WI38 (cell line): ENCODE measurements around the gene LYZL2.
"Not testable (repeated sequence)": the region's sequence is repeated elsewhere in the genome, so short reads cannot be mapped to it uniquely, and the experiment has no call there.

Experiments
- H3K4me3 ChIP-seq: 2 replicates; pipeline ENCODE4 v1.5.1; 2011; ENCODE audit warnings: low read depth, mild to moderate bottlenecking, control low read depth, low read length
- TF ChIP-seq, protein P1 (sequence below): IDR thresholded peaks from 2 replicates; pipeline ENCODE4 v1.5.1; 2012; ENCODE audit warnings: low read depth, mild to moderate bottlenecking, control low read depth, low read length

LYZL2 gene

GRCh38 chr10:30629653-30630052 lies at the start of gene LYZL2:
Gene LYZL2, minus strand, starts transcription at chr10:30629753. Its CDS starts 2,838 bp downstream, at chr10:30626915.
- no peak within 1 kb of the TSS for H3K4me3 ChIP-seq
- TF ChIP-seq, protein P1, sequence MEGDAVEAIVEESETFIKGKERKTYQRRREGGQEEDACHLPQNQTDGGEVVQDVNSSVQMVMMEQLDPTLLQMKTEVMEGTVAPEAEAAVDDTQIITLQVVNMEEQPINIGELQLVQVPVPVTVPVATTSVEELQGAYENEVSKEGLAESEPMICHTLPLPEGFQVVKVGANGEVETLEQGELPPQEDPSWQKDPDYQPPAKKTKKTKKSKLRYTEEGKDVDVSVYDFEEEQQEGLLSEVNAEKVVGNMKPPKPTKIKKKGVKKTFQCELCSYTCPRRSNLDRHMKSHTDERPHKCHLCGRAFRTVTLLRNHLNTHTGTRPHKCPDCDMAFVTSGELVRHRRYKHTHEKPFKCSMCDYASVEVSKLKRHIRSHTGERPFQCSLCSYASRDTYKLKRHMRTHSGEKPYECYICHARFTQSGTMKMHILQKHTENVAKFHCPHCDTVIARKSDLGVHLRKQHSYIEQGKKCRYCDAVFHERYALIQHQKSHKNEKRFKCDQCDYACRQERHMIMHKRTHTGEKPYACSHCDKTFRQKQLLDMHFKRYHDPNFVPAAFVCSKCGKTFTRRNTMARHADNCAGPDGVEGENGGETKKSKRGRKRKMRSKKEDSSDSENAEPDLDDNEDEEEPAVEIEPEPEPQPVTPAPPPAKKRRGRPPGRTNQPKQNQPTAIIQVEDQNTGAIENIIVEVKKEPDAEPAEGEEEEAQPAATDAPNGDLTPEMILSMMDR, result no peak

DNA sequence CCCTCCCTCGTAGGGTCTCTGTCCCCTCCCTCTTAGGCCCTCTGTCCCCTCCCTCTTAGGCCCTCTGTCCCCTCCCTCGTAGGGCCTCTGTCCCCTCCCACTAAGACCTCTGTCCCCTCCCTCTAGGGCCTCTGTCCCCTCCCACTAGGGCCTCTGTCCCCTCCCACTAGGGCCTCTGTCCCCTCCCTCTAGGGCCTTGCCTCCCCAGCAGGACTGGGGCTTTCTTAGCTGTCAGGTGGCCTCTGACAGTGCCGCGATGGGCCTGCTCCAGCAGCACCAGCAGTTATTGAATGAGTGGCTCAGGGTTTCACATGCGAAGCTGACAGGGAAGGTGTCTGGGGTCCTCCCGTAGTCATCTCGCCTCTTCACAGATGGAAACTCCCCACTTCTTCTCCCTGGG lies 48.1 kb upstream of the LYZL2 start:
- H3K4me3 ChIP-seq, result not testable (repeated sequence)

DNA sequence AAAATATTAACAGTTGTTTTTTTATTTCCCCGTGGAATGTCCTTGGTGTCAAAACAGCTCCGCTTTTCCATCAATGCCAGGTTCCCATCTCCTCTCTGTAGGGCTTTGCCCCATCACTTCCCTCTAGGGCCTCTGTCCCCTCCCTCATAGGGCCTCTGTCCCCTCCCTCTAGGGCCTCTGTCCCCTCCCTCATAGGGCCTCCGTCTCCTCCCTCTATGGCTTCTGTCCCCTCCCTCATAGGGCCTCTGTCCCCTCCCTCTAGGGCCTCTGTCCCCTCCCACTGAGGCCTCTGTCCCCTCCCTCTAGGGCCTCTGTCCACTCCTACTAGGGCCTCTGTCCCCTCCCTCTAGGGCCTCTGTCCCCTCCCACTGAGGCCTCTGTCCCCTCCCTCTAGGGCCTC lies 47.6 kb upstream of the LYZL2 start:
- not testable (repeated sequence) for H3K4me3 ChIP-seq

DNA sequence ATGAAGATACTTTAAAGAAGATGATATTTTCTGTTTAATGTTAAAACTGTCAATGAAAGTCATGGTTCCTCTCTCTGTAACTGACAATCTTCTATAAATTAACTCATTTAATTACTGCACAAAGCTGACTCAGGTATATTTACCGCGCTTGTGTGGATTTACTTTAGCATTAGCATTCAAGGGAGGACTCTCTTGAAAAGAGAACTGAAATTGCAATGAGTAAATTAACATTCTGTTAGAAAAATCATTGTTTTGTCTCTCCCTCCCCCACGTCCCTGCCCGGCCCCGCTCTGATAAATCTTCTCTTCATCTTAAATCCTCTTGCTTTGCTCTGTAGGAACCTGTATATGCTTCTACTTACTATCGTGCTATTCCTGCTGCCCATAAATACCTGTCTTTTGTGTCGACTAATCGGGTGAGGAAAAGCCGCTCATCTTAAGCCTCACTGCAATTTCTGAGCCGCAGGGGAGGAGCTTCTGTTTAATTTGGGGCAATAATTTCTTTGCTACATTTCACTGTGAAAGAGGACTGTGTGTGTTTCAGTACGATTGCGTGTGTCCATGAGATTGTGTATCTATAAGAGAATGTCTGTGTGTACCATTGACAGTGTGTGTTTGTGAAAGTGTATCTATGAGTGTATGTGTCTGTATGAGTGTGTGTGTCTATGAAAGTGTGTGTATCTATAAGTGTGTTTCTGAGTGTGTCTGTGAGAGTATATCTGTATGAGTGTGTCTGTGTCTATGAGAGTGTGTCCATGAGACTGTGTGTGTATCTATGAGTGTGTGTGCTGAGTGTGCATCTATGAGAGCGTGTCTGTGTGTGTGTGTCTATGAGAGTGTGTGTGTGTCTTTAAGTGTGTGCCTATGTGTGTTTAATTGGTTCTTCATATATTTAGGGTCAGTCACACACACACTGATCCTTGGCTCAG lies 46.5 kb upstream of the LYZL2 start:
- TF ChIP-seq, protein P1, result no peak

GRCh38 chr10:30674796-30675195 lies 45.2 kb upstream of the LYZL2 start:
- TF ChIP-seq, protein P1, result no peak
- H3K4me3 ChIP-seq, result no peak overlapping the region

More for the DNA sequence above, 46.5 kb upstream of the LYZL2 start:
- H3K4me3 ChIP-seq, result no peak overlapping the region

GRCh38 chr10:30673262-30673661 lies 43.7 kb upstream of the LYZL2 start:
- H3K4me3 ChIP-seq, result not testable (repeated sequence)

- not testable (repeated sequence) for H3K4me3 ChIP-seq
These were observed 42.8 kb upstream of the LYZL2 start for GRCh38 chr10:30672338-30672737.

- TF ChIP-seq, protein P1, result peak; percentile 63
- H3K4me3 ChIP-seq, result peak overlapping the region; percentile 33
These were observed 41.6 kb upstream of the LYZL2 start for GRCh38 chr10:30671026-30671616.

DNA sequence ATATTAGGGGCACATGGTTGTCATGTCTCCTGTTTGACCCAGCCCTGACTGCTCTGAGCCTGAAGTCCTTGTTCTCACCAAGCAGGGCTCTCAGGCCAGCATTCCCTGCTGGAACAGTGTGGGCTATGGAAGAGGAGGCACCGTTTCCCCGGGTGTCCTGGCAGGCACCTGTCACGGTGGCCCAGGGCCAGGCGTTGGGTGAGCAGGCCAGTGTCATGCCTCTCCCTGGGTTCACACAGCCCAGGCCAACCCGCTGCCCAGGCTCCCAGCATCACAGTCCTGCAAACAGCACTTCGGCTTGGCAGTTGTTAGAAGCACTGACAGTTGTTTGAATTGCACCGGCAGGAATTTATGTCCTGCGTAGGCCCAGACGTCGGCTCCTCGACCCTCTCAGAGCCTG lies 38.4 kb upstream of the LYZL2 start:
- not testable (repeated sequence) for H3K4me3 ChIP-seq

DNA sequence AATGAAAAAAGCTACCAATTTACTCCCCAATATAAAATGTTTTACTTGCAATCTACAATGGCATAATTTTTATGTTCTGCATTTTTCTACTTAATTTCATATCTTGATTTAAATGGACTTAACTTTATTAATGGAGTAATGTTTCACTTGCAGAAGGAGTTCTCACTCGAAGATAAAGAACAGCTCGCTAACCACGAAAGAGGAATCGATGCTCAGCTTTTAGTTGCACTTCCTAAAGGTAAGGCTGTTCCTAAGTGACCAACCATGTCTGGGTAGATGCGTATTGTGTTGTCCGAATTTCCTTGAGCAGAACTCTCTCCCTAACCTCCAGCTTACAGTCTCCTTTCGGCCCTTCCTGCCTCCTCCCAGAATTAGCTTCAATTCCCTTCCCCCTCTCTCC lies 33.9 kb upstream of the LYZL2 start:
- not testable (repeated sequence) for H3K4me3 ChIP-seq
